Measurements from ENCODE around the gene WDR27. TPM values are rescaled to one million over a fixed set of nuclear protein-coding genes. Genes with fewer than 3 reads are reported as not detected.

Gene WDR27
- polyA plus RNA-seq, 1 donor from 2014 or later: 8.6 TPM

Other genes with a start within 250 kb of the WDR27 start
- 7.8 TPM for gene C6orf120, start 97 bp upstream of the WDR27 start, polyA plus RNA-seq
- gene PHF10, start 22.5 kb upstream of the WDR27 start, polyA plus RNA-seq: 7.1 TPM
- gene DYNLT2, start 49.5 kb upstream of the WDR27 start, polyA plus RNA-seq: 1.0 TPM
- gene ERMARD, start 49.6 kb upstream of the WDR27 start, polyA plus RNA-seq: 9.0 TPM